CD14-positive monocyte (primary cell): ENCODE data around the gene OARD1. TPM values are rescaled to one million over a fixed set of nuclear protein-coding genes. Genes with fewer than 3 reads are reported as not detected.

Source experiments
- DNase-seq, 3 donors: peaks; one replicate each; pipeline ENCODE4 v3.0.0-alpha.2; 2011 to 2022
- H2AFZ ChIP-seq: 2 replicates; pipeline ENCODE4 v1.6.0; 2012; ENCODE audit warnings: mild to moderate bottlenecking, low read depth, low read length, inconsistent platforms; ENCODE audit not compliant: insufficient read depth, poor library complexity, severe bottlenecking
- H3K27ac ChIP-seq, 2 donors: 1 replicate in 1 of 2; 2 replicates in 1 of 2; pipeline ENCODE4 v1.5.1; 2012 to 2013; ENCODE audit warnings: low read length in 2 of 2, control low read depth in 1 of 2, inconsistent platforms in 1 of 2, low read depth in 1 of 2, mild to moderate bottlenecking in 1 of 2
- H3K27me3 ChIP-seq, 2 donors: one replicate each; pipeline versions ENCODE4 v1.6.0 to v1.6.1; 2011 to 2013; ENCODE audit warnings: low read length in 2 of 2; ENCODE audit not compliant: control insufficient read depth in 2 of 2, insufficient read depth in 2 of 2
- H3K36me3 ChIP-seq, 2 donors: replicated peaks in 1 of 2; 1 replicate in 1 of 2; 2 replicates in 1 of 2; pipeline versions ENCODE4 v1.5.1 to v1.6.1; 2012 to 2013; ENCODE audit warnings: low read length in 2 of 2, control low read depth in 1 of 2, inconsistent platforms in 1 of 2, mild to moderate bottlenecking in 1 of 2; ENCODE audit not compliant: insufficient read depth in 2 of 2, control insufficient read depth in 1 of 2
- H3K4me1 ChIP-seq, 2 donors: 1 replicate in 1 of 2; 2 replicates in 1 of 2; pipeline versions ENCODE4 v1.5.1 to v1.6.1; 2012 to 2013; ENCODE audit warnings: low read length in 2 of 2, control low read depth in 1 of 2, inconsistent platforms in 1 of 2, mild to moderate bottlenecking in 1 of 2, moderate library complexity in 1 of 2; ENCODE audit not compliant: insufficient read depth in 2 of 2, control insufficient read depth in 1 of 2
- H3K4me2 ChIP-seq: replicated peaks from 2 replicates; pipeline ENCODE3; 2012; ENCODE audit warnings: low read length, moderate library complexity, mild to moderate bottlenecking; ENCODE audit not compliant: poor library complexity, severe bottlenecking; ENCODE audit errors: extremely low read depth
- H3K4me3 ChIP-seq, 3 experiments: fragments of 200-600 bp in 1 of 3; sonication (generic) in 1 of 3; replicated peaks in 1 of 3; 1 replicate in 2 of 3; 2 replicates in 1 of 3; pipeline ENCODE4 v1.5.1; 2011 to 2013; ENCODE audit warnings: low read length in 3 of 3, mild to moderate bottlenecking in 3 of 3, control low read depth in 2 of 3, low read depth in 2 of 3, inconsistent platforms in 1 of 3, moderate library complexity in 1 of 3
- H3K79me2 ChIP-seq: 2 replicates; pipeline ENCODE4 v1.6.0; 2012; ENCODE audit warnings: mild to moderate bottlenecking, control low read depth, inconsistent platforms, low read length, moderate library complexity; ENCODE audit not compliant: insufficient read depth
- H3K9ac ChIP-seq: 2 replicates; pipeline ENCODE4 v1.6.0; 2017; ENCODE audit warnings: low read length, mild to moderate bottlenecking; ENCODE audit not compliant: insufficient read depth, poor library complexity, severe bottlenecking
- H3K9me3 ChIP-seq, 2 donors: replicated peaks in 1 of 2; 1 replicate in 1 of 2; 2 replicates in 1 of 2; pipeline versions ENCODE4 v1.5.1 to v1.6.1; 2012 to 2013; ENCODE audit warnings: low read length in 2 of 2, control low read depth in 1 of 2; ENCODE audit not compliant: control insufficient read depth in 1 of 2, insufficient read depth in 1 of 2
- H4K20me1 ChIP-seq: 2 replicates; pipeline ENCODE4 v1.6.0; 2012; ENCODE audit warnings: mild to moderate bottlenecking, low read length, control low read depth, moderate library complexity; ENCODE audit not compliant: insufficient read depth
- H3K27ac Mint-ChIP-seq, 7 donors: one replicate each; pipeline ENCODE4 v1.8.0; 2020; ENCODE audit warnings: mild to moderate bottlenecking in 7 of 7, mixed read lengths in 7 of 7, moderate library complexity in 6 of 7, inconsistent platforms in 2 of 7
- H3K27me3 Mint-ChIP-seq, 3 donors: one replicate each; pipeline ENCODE4 v1.8.0; 2021 to 2022; ENCODE audit warnings: low read depth in 3 of 3, mild to moderate bottlenecking in 3 of 3, mixed read lengths in 3 of 3, moderate library complexity in 3 of 3, inconsistent platforms in 1 of 3
- H3K36me3 Mint-ChIP-seq, 2 donors: one replicate each; pipeline ENCODE4 v1.8.0; 2020; ENCODE audit warnings: mixed read lengths in 2 of 2, inconsistent platforms in 1 of 2, mild to moderate bottlenecking in 1 of 2
- H3K4me1 Mint-ChIP-seq: one replicate; pipeline ENCODE4 v1.8.0; 2020; ENCODE audit warnings: mild to moderate bottlenecking, mixed read lengths
- H3K4me3 Mint-ChIP-seq, 2 donors: one replicate each; pipeline ENCODE4 v1.8.0; 2020; ENCODE audit warnings: mild to moderate bottlenecking in 2 of 2, mixed read lengths in 2 of 2, moderate library complexity in 1 of 2
- H3K9me3 Mint-ChIP-seq, 7 donors: one replicate each; pipeline ENCODE4 v1.8.0; 2020 to 2022; ENCODE audit warnings: mixed read lengths in 7 of 7, mild to moderate bottlenecking in 6 of 7, moderate library complexity in 6 of 7, inconsistent platforms in 2 of 7
- WGBS: methylation state at CpG from one replicate; pipeline ENCODE4 v1.1.5; 2013; ENCODE audit warnings: missing lambda C conversion rate; ENCODE audit not compliant: insufficient coverage; 5-methylcytosine and 5-hydroxymethylcytosine counted together
- intact Hi-C, 2 donors: fragments of 100-400 bp; cut with micrococcal nuclease; formaldehyde crosslinking; loops; one replicate each; pipeline versions ENCODE4 v1.15.0 to v1.15.1; 2023
- polyA plus RNA-seq, 3 donors: library from polyadenylated mRNA; depleted of rRNA in 1 of 3; unstranded in 2 of 3; stranded (reverse) in 1 of 3; fragments of 300-500 nt in 2 of 3; fragments of >200 nt in 1 of 3; fragmentation: Illumina TruSeq in 2 of 3; gene quantifications; 1 replicate in 2 of 3; 2 replicates in 1 of 3; pipeline ENCODE4 v1.2.3, GENCODE V29; 2012 to 2021
- TF ChIP-seq, protein P1 (sequence below): fragments of 200-600 bp; IDR thresholded peaks from one replicate; pipeline ENCODE4 v1.8.0; 2022; ENCODE audit warnings: antibody characterized with exemption, mild to moderate bottlenecking

Gene OARD1
- polyA plus RNA-seq, 3 donors, result 6.5 to 23.6 (median 16.8) TPM

DNA sequence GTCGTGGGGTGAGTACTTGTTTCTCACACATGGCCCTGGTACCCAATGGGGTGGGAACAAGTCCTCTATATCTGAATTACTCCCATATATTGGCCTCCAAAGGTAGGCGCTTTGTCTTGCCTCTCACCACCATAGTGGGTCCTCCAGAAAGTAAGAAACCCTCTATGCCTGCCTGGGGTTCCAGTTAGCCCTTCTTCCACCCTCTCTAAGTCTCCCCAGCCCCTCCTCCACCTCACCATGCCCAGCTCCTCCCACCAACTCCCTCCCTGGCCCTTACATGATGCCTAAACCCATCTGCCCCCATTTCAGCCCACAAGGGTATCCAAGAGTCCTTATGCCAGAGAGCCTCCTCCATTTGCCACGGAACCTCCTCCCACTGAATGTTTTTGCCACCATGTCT lies 29.0 kb downstream of the OARD1 start:
- no peak for DNase-seq
- Histone ChIP-seq H3K4me3 (no peak overlapping the region), H3K27ac (no peak overlapping the region), H2AFZ (no peak overlapping the region), H3K9ac (no peak overlapping the region), H3K27me3 (no peaks in the 10 kb centered on the region), H4K20me1 (no peaks in the 10 kb centered on the region), H3K4me1 (no peaks in the 10 kb centered on the region), H3K79me2 (no peaks in the 10 kb centered on the region), H3K36me3 (no peaks in the 10 kb centered on the region), H3K4me2 (no peak overlapping the region), H3K9me3 (no peaks in the 10 kb centered on the region)
- Mint-ChIP-seq H3K9me3 (no peaks in the 10 kb centered on the region), H3K27ac (no peak overlapping the region), H3K4me1 (peaks cover 8% of the 10 kb centered on the region), H3K4me3 (no peak overlapping the region), H3K27me3 (peaks cover 0 to 2% (median under 1%) of the 10 kb centered on the region in 3 donors), H3K36me3 (peaks cover 0 to under 1% of the 10 kb centered on the region in 2 donors)
- WGBS, result 94% methylated on average over 2 of the region's 3 CpGs
- intact Hi-C loops, result no loop called here
- TF ChIP-seq, protein P1, sequence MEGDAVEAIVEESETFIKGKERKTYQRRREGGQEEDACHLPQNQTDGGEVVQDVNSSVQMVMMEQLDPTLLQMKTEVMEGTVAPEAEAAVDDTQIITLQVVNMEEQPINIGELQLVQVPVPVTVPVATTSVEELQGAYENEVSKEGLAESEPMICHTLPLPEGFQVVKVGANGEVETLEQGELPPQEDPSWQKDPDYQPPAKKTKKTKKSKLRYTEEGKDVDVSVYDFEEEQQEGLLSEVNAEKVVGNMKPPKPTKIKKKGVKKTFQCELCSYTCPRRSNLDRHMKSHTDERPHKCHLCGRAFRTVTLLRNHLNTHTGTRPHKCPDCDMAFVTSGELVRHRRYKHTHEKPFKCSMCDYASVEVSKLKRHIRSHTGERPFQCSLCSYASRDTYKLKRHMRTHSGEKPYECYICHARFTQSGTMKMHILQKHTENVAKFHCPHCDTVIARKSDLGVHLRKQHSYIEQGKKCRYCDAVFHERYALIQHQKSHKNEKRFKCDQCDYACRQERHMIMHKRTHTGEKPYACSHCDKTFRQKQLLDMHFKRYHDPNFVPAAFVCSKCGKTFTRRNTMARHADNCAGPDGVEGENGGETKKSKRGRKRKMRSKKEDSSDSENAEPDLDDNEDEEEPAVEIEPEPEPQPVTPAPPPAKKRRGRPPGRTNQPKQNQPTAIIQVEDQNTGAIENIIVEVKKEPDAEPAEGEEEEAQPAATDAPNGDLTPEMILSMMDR, result no peak

DNA sequence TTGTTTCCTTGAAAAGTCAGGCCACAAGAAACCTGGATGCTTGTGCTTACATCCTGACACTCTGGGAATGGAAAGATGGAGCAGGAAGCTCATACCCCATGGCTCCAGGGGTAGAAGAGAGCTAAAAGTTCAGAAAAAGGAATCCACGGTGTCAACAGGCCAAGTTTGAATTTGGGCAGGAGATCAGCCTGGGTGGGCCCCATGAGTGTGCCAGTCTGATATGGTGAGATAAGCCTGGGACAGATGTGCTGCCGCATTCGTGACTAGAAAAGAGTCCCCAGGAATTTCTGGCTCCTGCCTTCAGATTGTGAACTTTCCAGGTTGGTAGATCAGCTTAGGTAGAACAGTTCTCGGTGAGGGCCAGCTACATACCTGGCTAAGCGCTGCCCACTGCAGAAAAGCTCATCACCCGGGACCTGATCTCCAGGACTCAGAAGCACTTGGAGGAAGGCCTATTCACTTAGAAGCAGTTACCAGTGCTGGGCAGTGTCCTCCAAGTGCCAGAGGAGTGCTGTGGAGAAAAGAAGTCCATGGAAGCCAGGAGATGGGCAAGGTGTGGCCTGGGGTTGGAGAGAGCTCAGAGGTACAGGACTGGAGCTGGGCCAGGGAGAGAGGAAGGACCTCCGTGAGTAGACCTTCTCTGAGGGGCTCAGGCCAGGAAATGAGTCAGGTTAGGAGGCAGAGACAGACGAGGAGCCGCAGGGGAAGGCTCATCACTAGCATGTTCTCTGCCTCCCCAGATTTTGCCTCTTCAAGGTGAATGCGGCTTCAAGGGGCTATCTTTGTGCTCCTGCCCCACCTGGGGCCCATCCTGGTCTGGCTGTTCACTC lies 29.7 kb downstream of the OARD1 start, which contains the start of gene TSPO2:
Gene TSPO2 (plus strand): TSS at position 242 of the 830 bp plus-strand sequence. CDS start 519 bp downstream, at position 761.
- Mint-ChIP-seq H3K4me3 (no peak within 1 kb of the TSS), H3K4me1 (peaks cover 8% of the 10 kb centered on the region), H3K9me3 (no peaks in the 10 kb centered on the region), H3K27me3 (peaks cover 0 to 4% (median 2%) of the 10 kb centered on the region in 3 donors), H3K27ac (no peak within 1 kb of the TSS), H3K36me3 (no peaks in the 10 kb centered on the region)
- no peaks in the 10 kb centered on the region for H3K36me3 ChIP-seq
- intact Hi-C loops, result no loop called here
- no peak for DNase-seq
- H3K4me1 ChIP-seq, result no peaks in the 10 kb centered on the region
- TF ChIP-seq, protein P1, result no peak
- H3K27me3 ChIP-seq, result no peaks in the 10 kb centered on the region
- no peaks in the 10 kb centered on the region for H3K9me3 ChIP-seq
- H3K27ac ChIP-seq, result no peak within 1 kb of the TSS
- no peaks in the 10 kb centered on the region for H3K79me2 ChIP-seq
- H3K4me2 ChIP-seq, result no peak within 1 kb of the TSS
- H4K20me1 ChIP-seq, result no peaks in the 10 kb centered on the region
- WGBS, result 73% methylated on average over 10 of the region's 10 CpGs
- no peak within 1 kb of the TSS for H3K4me3 ChIP-seq
- H2AFZ ChIP-seq, result no peak within 1 kb of the TSS
- H3K9ac ChIP-seq, result no peak within 1 kb of the TSS
